H9 (cell line): Measurements from ENCODE around the gene UPF2. TPM values are rescaled to one million over a fixed set of nuclear protein-coding genes. Genes with fewer than 3 reads are reported as not detected.

ENCODE experiments used
- DNase-seq: peaks from one replicate; pipeline ENCODE4 v3.0.0-alpha.2; 2017
- H2AFZ ChIP-seq: one replicate; pipeline ENCODE4 v1.6.1; 2013; ENCODE audit warnings: mild to moderate bottlenecking, low read length, control low read depth, moderate library complexity
- H2AK5ac ChIP-seq: 2 replicates; pipeline ENCODE4 v1.6.1; 2013; ENCODE audit warnings: low read length, control low read depth, mixed read lengths; ENCODE audit not compliant: insufficient read length
- H2BK120ac ChIP-seq: one replicate; pipeline ENCODE4 v1.6.1; 2013; ENCODE audit warnings: low read depth, mild to moderate bottlenecking, low read length, control low read depth, inconsistent platforms; ENCODE audit not compliant: poor library complexity, severe bottlenecking
- H2BK12ac ChIP-seq: 2 replicates; pipeline ENCODE4 v1.6.1; 2013; ENCODE audit warnings: low read length, control low read depth, mixed read lengths, low read depth; ENCODE audit not compliant: insufficient read length
- H2BK15ac ChIP-seq: 2 replicates; pipeline ENCODE4 v1.6.1; 2013; ENCODE audit warnings: low read depth, low read length, control low read depth
- H2BK20ac ChIP-seq: one replicate; pipeline ENCODE4 v1.6.1; 2013; ENCODE audit warnings: low read depth, mild to moderate bottlenecking, low read length, control low read depth, inconsistent platforms; ENCODE audit not compliant: poor library complexity, severe bottlenecking
- H2BK5ac ChIP-seq: 2 replicates; pipeline ENCODE4 v1.6.1; 2013; ENCODE audit warnings: low read length, control low read depth, mixed read lengths; ENCODE audit not compliant: insufficient read length
- H3K14ac ChIP-seq: 2 replicates; pipeline ENCODE4 v1.6.1; 2013; ENCODE audit warnings: low read length, control low read depth; ENCODE audit not compliant: insufficient read depth
- H3K18ac ChIP-seq: 2 replicates; pipeline ENCODE4 v1.6.1; 2013; ENCODE audit warnings: low read depth, mild to moderate bottlenecking, mixed read lengths, low read length, control low read depth; ENCODE audit not compliant: insufficient read length
- H3K23ac ChIP-seq: 2 replicates; pipeline ENCODE4 v1.6.1; 2013; ENCODE audit warnings: low read length, control low read depth, mixed read lengths, low read depth; ENCODE audit not compliant: insufficient read length
- H3K23me2 ChIP-seq: 2 replicates; pipeline ENCODE4 v1.6.1; 2013; ENCODE audit warnings: low read depth, mild to moderate bottlenecking, mixed read lengths, low read length, control low read depth; ENCODE audit not compliant: insufficient read length, poor library complexity, severe bottlenecking
- H3K27ac ChIP-seq: 2 replicates; pipeline ENCODE4 v1.5.1; 2013; ENCODE audit warnings: low read length, control low read depth, mixed read lengths, low read depth; ENCODE audit not compliant: insufficient read length
- H3K27me3 ChIP-seq: 2 replicates; pipeline ENCODE4 v1.6.1; 2013; ENCODE audit warnings: low read length, control low read depth, inconsistent platforms; ENCODE audit not compliant: insufficient read depth
- H3K4ac ChIP-seq: 2 replicates; pipeline ENCODE4 v1.6.1; 2013; ENCODE audit warnings: low read depth, mild to moderate bottlenecking, control low read depth, inconsistent platforms, low read length, moderate library complexity
- H3K4me1 ChIP-seq: 2 replicates; pipeline ENCODE4 v1.6.1; 2013; ENCODE audit warnings: low read length, control low read depth, inconsistent platforms; ENCODE audit not compliant: insufficient read depth
- H3K4me2 ChIP-seq: 2 replicates; pipeline ENCODE4 v1.6.1; 2013; ENCODE audit warnings: low read length, control low read depth, mixed read lengths; ENCODE audit not compliant: insufficient read length, insufficient read depth
- H3K56ac ChIP-seq: 2 replicates; pipeline ENCODE4 v1.6.1; 2013; ENCODE audit warnings: low read depth, mild to moderate bottlenecking, mixed read lengths, low read length, control low read depth; ENCODE audit not compliant: insufficient read length
- H3K79me1 ChIP-seq: 2 replicates; pipeline ENCODE4 v1.6.1; 2013; ENCODE audit warnings: low read depth, mild to moderate bottlenecking, moderate library complexity, low read length, control low read depth, inconsistent platforms; ENCODE audit not compliant: insufficient read depth, poor library complexity, severe bottlenecking
- H3K79me2 ChIP-seq: 2 replicates; pipeline ENCODE4 v1.6.1; 2013; ENCODE audit warnings: low read length, control low read depth, inconsistent platforms; ENCODE audit not compliant: insufficient read depth
- H3K9ac ChIP-seq: 2 replicates; pipeline ENCODE4 v1.6.1; 2013; ENCODE audit warnings: low read length, control low read depth, mixed read lengths; ENCODE audit not compliant: insufficient read length; ENCODE audit errors: extremely low read depth
- H3K9me3 ChIP-seq: one replicate; pipeline ENCODE4 v1.6.1; 2013; ENCODE audit warnings: low read depth, low read length, inconsistent platforms; ENCODE audit not compliant: control insufficient read depth
- H3T11ph ChIP-seq: one replicate; pipeline ENCODE4 v1.6.1; 2013; ENCODE audit warnings: mild to moderate bottlenecking, low read length, control low read depth, inconsistent platforms
- H4K20me1 ChIP-seq: one replicate; pipeline ENCODE4 v1.6.1; 2013; ENCODE audit not compliant: control insufficient read depth, insufficient read length, insufficient read depth
- H4K5ac ChIP-seq: 2 replicates; pipeline ENCODE4 v1.6.1; 2013; ENCODE audit warnings: low read depth, mild to moderate bottlenecking, mixed read lengths, low read length, control low read depth; ENCODE audit not compliant: insufficient read length
- H4K8ac ChIP-seq: replicated peaks from 2 replicates; pipeline ENCODE4 v1.6.1; 2013; ENCODE audit warnings: low read length, control low read depth, mixed read lengths, low read depth; ENCODE audit not compliant: insufficient read length
- H4K91ac ChIP-seq: 2 replicates; pipeline ENCODE4 v1.6.1; 2013; ENCODE audit warnings: low read depth, mild to moderate bottlenecking, moderate library complexity, mixed read lengths, low read length, control low read depth; ENCODE audit not compliant: insufficient read length
- H3K27ac Mint-ChIP-seq, 3 experiments: 2 replicates in 2 of 3; 3 replicates in 1 of 3; pipeline ENCODE4 v1.8.0; 2020 to 2021; ENCODE audit warnings: mixed read lengths in 3 of 3, mild to moderate bottlenecking in 1 of 3, moderate library complexity in 1 of 3
- H3K27me3 Mint-ChIP-seq: 2 replicates; pipeline ENCODE4 v1.8.0; 2021; ENCODE audit warnings: low read depth, mild to moderate bottlenecking, moderate library complexity, mixed read lengths
- H3K36me3 Mint-ChIP-seq, 3 experiments: 2 replicates in 2 of 3; 3 replicates in 1 of 3; pipeline ENCODE4 v1.8.0; 2020 to 2021; ENCODE audit warnings: low read depth in 3 of 3, mixed read lengths in 3 of 3; ENCODE audit not compliant: insufficient read depth in 1 of 3
- H3K4me1 Mint-ChIP-seq, 2 experiments: 2 replicates each; pipeline ENCODE4 v1.8.0; 2020; ENCODE audit warnings: mixed read lengths in 2 of 2
- H3K4me3 Mint-ChIP-seq, 2 experiments: 2 replicates in 1 of 2; 3 replicates in 1 of 2; pipeline ENCODE4 v1.8.0; 2020 to 2021; ENCODE audit warnings: mild to moderate bottlenecking in 2 of 2, mixed read lengths in 2 of 2, moderate library complexity in 1 of 2
- H3K9me3 Mint-ChIP-seq, 2 experiments: 2 replicates in 1 of 2; 3 replicates in 1 of 2; pipeline ENCODE4 v1.8.0; 2020; ENCODE audit warnings: mild to moderate bottlenecking in 2 of 2, mixed read lengths in 2 of 2, moderate library complexity in 1 of 2
- CTCF ChIP-seq: fragments of 200-600 bp; sonication (generic); conservative IDR thresholded peaks from 3 replicates; pipeline ENCODE4 v1.8.0; 2021; ENCODE audit warnings: antibody characterized with exemption, mild to moderate bottlenecking
- WGBS: extraction: QIAGEN DNeasy Blood & Tissue Kit; methylation state at CpG from one replicate; pipeline ENCODE4 v1.1.7; 2013; ENCODE audit warnings: missing lambda C conversion rate, low lambda C conversion rate, mixed read lengths; ENCODE audit not compliant: insufficient read length; ENCODE audit errors: extremely low coverage; 5-methylcytosine and 5-hydroxymethylcytosine counted together
- total RNA-seq: library from RNA; stranded (reverse); gene quantifications from 2 replicates; pipeline ENCODE4 v1.2.1, GENCODE V29; 2021

The UPF2 gene
- total RNA-seq, 1 experiment from 2014 or later, result 34.1 TPM

- no peak overlapping the region for H3K14ac ChIP-seq
- H3K79me1 ChIP-seq, result peaks cover 3% of the 10 kb centered on the region
Measured at GRCh38 chr10:11982253-11982652, 60.4 kb downstream of the UPF2 start.

More at GRCh38 chr10:11982253-11982652, 60.4 kb downstream of the UPF2 start:
- Histone ChIP-seq H3K27me3 (no peaks in the 10 kb centered on the region), H4K91ac (no peak overlapping the region), H3K79me2 (no peaks in the 10 kb centered on the region), H3K4me1 (peaks cover 4% of the 10 kb centered on the region; the same call in 1 of the 2 replicates), H3K23ac (no peak overlapping the region), H3K9me3 (no peaks in the 10 kb centered on the region), H3K4ac (no peak overlapping the region), H4K5ac (no peak overlapping the region), H3K23me2 (no peaks in the 10 kb centered on the region), H4K20me1 (no peaks in the 10 kb centered on the region), H2AFZ (no peak overlapping the region), H2BK20ac (no peak overlapping the region), H3K9ac (no peak overlapping the region), H2BK120ac (no peak overlapping the region), H3K4me2 (no peak overlapping the region), H3K56ac (no peak overlapping the region), H2AK5ac (no peak overlapping the region), H2BK15ac (no peak overlapping the region), H2BK12ac (no peak overlapping the region), H2BK5ac (no peak overlapping the region), H3T11ph (no peak overlapping the region), H3K27ac (no peak overlapping the region), H4K8ac (no peak overlapping the region), H3K18ac (no peak overlapping the region)
- peak overlapping the region in 1 of 3 experiments; percentile 53; a peak in 2 of 7 replicates for H3K27ac Mint-ChIP-seq
- peaks cover 11 to 15% of the 10 kb centered on the region in 2 experiments for H3K4me1 Mint-ChIP-seq
- no peak for DNase-seq
- TF ChIP-seq CTCF, result no peak
- no CpG with 5 or more reads among the region's 3 CpGs for WGBS
- peaks cover 11 to 32% (median 23%) of the 10 kb centered on the region in 3 experiments for H3K36me3 Mint-ChIP-seq
- no peak overlapping the region for H3K4me3 Mint-ChIP-seq
- H3K27me3 Mint-ChIP-seq, result no peaks in the 10 kb centered on the region
- H3K9me3 Mint-ChIP-seq, result no peaks in the 10 kb centered on the region
